ENCODE measurements around the gene MRPS2.

GRCh38 chr9:135490166-135490870, 10.2 kb upstream of the MRPS2 start:
- TF ChIP-seq CTCF (IDR thresholded peaks at IDR 0.05) (no peak), POLR2A (IDR thresholded peaks at IDR 0.05) (no peak)

Measured in heart left ventricle (tissue), 13 donors.